SU-DHL-6 (cell line): Measurements from ENCODE around the gene RPP40.

ENCODE experiments used
- H2AFZ ChIP-seq: fragments of 200-600 bp; sonication (generic); 2 replicates; pipeline ENCODE4 v1.6.1; 2014; ENCODE audit warnings: low read depth, mild to moderate bottlenecking, moderate library complexity, mixed read lengths, antibody characterized with exemption, low read length; ENCODE audit not compliant: severe bottlenecking
- H3F3A ChIP-seq: fragments of 200-600 bp; shearing (Covaris generic); 2 replicates; pipeline ENCODE4 v1.6.0; 2016; ENCODE audit warnings: antibody characterized with exemption, mild to moderate bottlenecking; ENCODE audit not compliant: insufficient read depth
- H3K27ac ChIP-seq: fragments of 200-600 bp; sonication (generic); 2 replicates; pipeline ENCODE4 v1.5.1; 2016; ENCODE audit warnings: low read depth, mild to moderate bottlenecking, low read length, moderate library complexity, mixed read lengths
- H3K27me3 ChIP-seq: fragments of 200-600 bp; sonication (generic), shearing (Covaris generic); 2 replicates; pipeline ENCODE4 v1.6.0; 2014; ENCODE audit warnings: mild to moderate bottlenecking, low read length
- H3K36me3 ChIP-seq: fragments of 200-600 bp; sonication (generic); 2 replicates; pipeline ENCODE4 v1.6.1; 2014; ENCODE audit warnings: mild to moderate bottlenecking, low read length, mixed read lengths
- H3K4me2 ChIP-seq: fragments of 300-600, 200-600 bp; shearing (Covaris generic), sonication (generic); 2 replicates; pipeline ENCODE4 v1.6.0; 2014; ENCODE audit warnings: low read length, low read depth, mild to moderate bottlenecking; ENCODE audit not compliant: poor library complexity, severe bottlenecking
- H3K4me3 ChIP-seq: fragments of 200-600 bp; sonication (generic); 2 replicates; pipeline ENCODE4 v1.5.1; 2014; ENCODE audit warnings: antibody characterized with exemption, low read length, mild to moderate bottlenecking, mixed read lengths; ENCODE audit not compliant: insufficient read depth, poor library complexity, severe bottlenecking
- H3K79me2 ChIP-seq: fragments of 200-600 bp; sonication (generic); 2 replicates; pipeline ENCODE4 v1.6.1; 2014; ENCODE audit warnings: mild to moderate bottlenecking, low read length, moderate library complexity; ENCODE audit not compliant: insufficient read depth
- H3K9ac ChIP-seq: fragments of 200-600 bp; sonication (generic); 2 replicates; pipeline ENCODE4 v1.7.0; 2014; ENCODE audit warnings: mild to moderate bottlenecking, low read length
- H3K9me2 ChIP-seq: fragments of 200-600 bp; sonication (generic); replicated peaks from 2 replicates; pipeline ENCODE4 v1.6.1; 2014; ENCODE audit warnings: low read length; ENCODE audit not compliant: insufficient read depth
- H3K9me3 ChIP-seq: fragments of 200-600 bp; sonication (generic); 2 replicates; pipeline ENCODE4 v1.6.1; 2014; ENCODE audit warnings: low read length, mixed read lengths; ENCODE audit not compliant: insufficient read depth
- H4K20me1 ChIP-seq: fragments of 200-600 bp; sonication (generic); 2 replicates; pipeline ENCODE4 v1.6.1; 2014; ENCODE audit warnings: low read depth, mild to moderate bottlenecking, antibody characterized with exemption, low read length, moderate library complexity, mixed read lengths
- EZH2phosphoT487 ChIP-seq: fragments of 200-600 bp; sonication (generic), shearing (Covaris generic); conservative IDR thresholded peaks from 2 replicates; pipeline ENCODE4 v1.6.1; 2018; ENCODE audit warnings: mild to moderate bottlenecking, antibody characterized with exemption, low read length, moderate library complexity, mixed read lengths
- TF ChIP-seq, protein P1 (sequence below): fragments of 200-600 bp; sonication (generic); IDR thresholded peaks from one replicate; pipeline ENCODE4 v1.5.1; 2017; ENCODE audit warnings: antibody characterized with exemption, mild to moderate bottlenecking, low read length, moderate library complexity; ENCODE audit not compliant: insufficient read depth, poor library complexity, severe bottlenecking

RPP40 gene

DNA sequence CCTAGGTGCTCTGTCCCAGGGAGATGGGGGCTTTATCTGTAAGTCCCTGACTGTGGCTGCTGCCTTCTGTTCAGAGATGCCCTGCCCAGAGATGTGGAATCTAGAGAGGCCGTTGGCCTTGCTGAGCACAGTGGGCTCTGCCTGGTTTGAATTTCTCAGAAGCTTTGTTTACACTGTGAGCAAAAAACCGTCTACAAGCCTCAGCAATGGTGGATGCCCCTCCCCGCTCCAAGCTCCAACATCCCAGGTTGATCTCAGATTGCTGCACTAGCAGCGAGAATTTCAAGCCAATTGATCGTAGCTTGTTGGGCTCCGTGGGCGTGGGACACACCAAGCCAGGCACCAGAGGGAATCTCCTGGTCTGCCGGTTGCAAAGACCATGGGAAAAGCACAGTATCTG lies 16.3 kb upstream of the RPP40 start:
- no peaks in the 10 kb centered on the region for H3K79me2 ChIP-seq
- H3K4me2 ChIP-seq, result no peak overlapping the region
- H4K20me1 ChIP-seq, result no peaks in the 10 kb centered on the region
- no peak overlapping the region for H3K4me3 ChIP-seq
- no peaks in the 10 kb centered on the region for H3K36me3 ChIP-seq
- no peaks in the 10 kb centered on the region for H3K27me3 ChIP-seq
- no peak overlapping the region for H3K27ac ChIP-seq
- no peak overlapping the region for H3K9ac ChIP-seq
- no peaks in the 10 kb centered on the region for H3K9me2 ChIP-seq
- H2AFZ ChIP-seq, result no peak overlapping the region
- TF ChIP-seq EZH2phosphoT487, result no peak
- TF ChIP-seq, protein P1, sequence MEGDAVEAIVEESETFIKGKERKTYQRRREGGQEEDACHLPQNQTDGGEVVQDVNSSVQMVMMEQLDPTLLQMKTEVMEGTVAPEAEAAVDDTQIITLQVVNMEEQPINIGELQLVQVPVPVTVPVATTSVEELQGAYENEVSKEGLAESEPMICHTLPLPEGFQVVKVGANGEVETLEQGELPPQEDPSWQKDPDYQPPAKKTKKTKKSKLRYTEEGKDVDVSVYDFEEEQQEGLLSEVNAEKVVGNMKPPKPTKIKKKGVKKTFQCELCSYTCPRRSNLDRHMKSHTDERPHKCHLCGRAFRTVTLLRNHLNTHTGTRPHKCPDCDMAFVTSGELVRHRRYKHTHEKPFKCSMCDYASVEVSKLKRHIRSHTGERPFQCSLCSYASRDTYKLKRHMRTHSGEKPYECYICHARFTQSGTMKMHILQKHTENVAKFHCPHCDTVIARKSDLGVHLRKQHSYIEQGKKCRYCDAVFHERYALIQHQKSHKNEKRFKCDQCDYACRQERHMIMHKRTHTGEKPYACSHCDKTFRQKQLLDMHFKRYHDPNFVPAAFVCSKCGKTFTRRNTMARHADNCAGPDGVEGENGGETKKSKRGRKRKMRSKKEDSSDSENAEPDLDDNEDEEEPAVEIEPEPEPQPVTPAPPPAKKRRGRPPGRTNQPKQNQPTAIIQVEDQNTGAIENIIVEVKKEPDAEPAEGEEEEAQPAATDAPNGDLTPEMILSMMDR, result no peak
- H3F3A ChIP-seq, result no peaks in the 10 kb centered on the region
- H3K9me3 ChIP-seq, result no peaks in the 10 kb centered on the region

DNA sequence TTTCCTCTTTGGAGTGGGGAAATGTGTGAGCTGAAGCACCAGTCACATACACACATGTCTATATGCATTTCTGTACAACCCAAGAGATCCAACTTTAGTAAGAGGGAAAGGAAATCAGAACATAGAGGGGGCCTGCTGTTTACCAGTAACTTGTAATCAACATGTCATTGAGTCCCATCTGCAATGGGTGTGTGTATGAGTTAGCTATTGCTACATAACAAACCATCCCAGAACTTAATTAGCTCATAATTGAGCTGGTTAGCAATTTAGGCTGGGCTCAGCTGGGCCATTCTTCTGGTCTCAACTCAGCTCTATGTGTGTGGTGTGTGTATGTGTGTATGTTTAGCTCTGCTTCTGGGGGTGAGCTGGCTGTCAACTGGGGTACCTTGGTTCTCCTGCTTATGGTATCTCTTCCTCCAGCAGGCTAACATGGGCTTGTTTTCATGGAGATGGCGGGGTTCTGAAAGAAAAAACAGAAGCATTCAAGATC lies 10.3 kb upstream of the RPP40 start:
- TF ChIP-seq, protein P1, result no peak
- TF ChIP-seq EZH2phosphoT487, result no peak
- Histone ChIP-seq H3K79me2 (no peaks in the 10 kb centered on the region), H3K9me3 (no peaks in the 10 kb centered on the region), H3K36me3 (no peaks in the 10 kb centered on the region), H3K4me2 (no peak overlapping the region), H3K27me3 (no peaks in the 10 kb centered on the region), H3K9ac (no peak overlapping the region), H4K20me1 (no peaks in the 10 kb centered on the region), H2AFZ (no peak overlapping the region), H3F3A (no peaks in the 10 kb centered on the region), H3K4me3 (no peak overlapping the region), H3K27ac (no peak overlapping the region), H3K9me2 (no peaks in the 10 kb centered on the region)

DNA sequence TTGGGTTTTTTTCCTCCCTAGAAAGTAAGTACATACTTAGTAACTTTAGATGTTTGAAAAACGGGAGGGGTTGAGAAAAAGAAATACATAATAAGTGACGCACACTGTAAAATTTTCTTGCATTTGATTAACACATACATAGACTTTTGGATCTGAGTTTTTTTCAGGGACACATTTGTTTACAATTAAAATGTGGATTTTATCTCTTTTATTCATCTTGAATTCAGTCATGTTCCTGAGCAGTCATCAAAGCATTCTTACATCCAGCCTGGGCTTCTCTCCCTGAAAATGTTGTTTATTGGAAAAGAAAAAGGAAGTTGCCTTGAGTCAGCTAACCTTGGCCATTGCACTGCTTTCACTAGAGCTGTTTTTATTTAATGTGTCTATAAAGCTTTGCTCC lies 8.7 kb upstream of the RPP40 start:
- no peak overlapping the region for H3K27ac ChIP-seq
- H3K9me3 ChIP-seq, result no peaks in the 10 kb centered on the region
- H4K20me1 ChIP-seq, result no peaks in the 10 kb centered on the region
- no peaks in the 10 kb centered on the region for H3K27me3 ChIP-seq
- H3K4me3 ChIP-seq, result no peak overlapping the region
- H3K79me2 ChIP-seq, result no peaks in the 10 kb centered on the region
- H3K9me2 ChIP-seq, result no peaks in the 10 kb centered on the region
- H3K36me3 ChIP-seq, result no peaks in the 10 kb centered on the region
- TF ChIP-seq EZH2phosphoT487, result no peak
- TF ChIP-seq, protein P1, result no peak
- no peak overlapping the region for H3K9ac ChIP-seq
- no peaks in the 10 kb centered on the region for H3F3A ChIP-seq
- no peak overlapping the region for H2AFZ ChIP-seq
- no peak overlapping the region for H3K4me2 ChIP-seq

DNA sequence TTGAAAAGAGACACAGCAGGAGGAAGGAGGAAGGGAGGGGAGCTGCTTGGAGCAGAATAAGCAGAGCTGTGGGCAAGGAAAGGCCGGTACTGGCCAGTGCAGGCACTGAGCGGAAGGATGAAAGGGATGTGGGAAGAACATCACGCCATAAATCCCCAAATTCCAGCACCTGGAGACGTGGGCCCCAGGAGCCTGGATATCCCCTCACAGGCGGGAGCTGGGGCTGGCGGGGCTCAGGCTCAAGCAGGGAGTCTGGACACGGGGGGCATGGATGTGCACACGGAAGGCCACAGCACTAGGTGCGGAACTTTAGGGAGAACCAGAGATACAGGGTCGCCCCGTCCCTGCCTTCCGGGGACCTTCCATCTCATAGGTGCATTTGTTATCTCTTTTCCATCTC lies 7.5 kb upstream of the RPP40 start:
- Histone ChIP-seq H3K79me2 (no peaks in the 10 kb centered on the region), H3K9ac (no peak overlapping the region), H2AFZ (no peak overlapping the region), H3K9me3 (no peaks in the 10 kb centered on the region), H3K4me3 (no peak overlapping the region), H3K4me2 (no peak overlapping the region), H3F3A (no peaks in the 10 kb centered on the region), H4K20me1 (no peaks in the 10 kb centered on the region), H3K36me3 (no peaks in the 10 kb centered on the region), H3K9me2 (no peaks in the 10 kb centered on the region), H3K27ac (no peak overlapping the region), H3K27me3 (no peaks in the 10 kb centered on the region)
- TF ChIP-seq, protein P1, result no peak
- TF ChIP-seq EZH2phosphoT487, result no peak
